PC-9 (cell line): ENCODE results near the gene C20orf202.

ENCODE experiments used
- EZH2 ChIP-seq: fragments of 200-600 bp; sonication (generic); IDR thresholded peaks from 2 replicates; pipeline ENCODE4 v1.8.0; 2017; ENCODE audit warnings: antibody characterized with exemption, low read depth
- TF ChIP-seq, protein P1 (sequence below): fragments of 200-600 bp; sonication (generic); conservative IDR thresholded peaks from 2 replicates; pipeline ENCODE4 v1.6.1; 2017; ENCODE audit warnings: mixed run types, antibody characterized with exemption, mild to moderate bottlenecking, moderate library complexity

GRCh38 chr20:1195226-1195625, 8.0 kb upstream of the C20orf202 start:
- TF ChIP-seq, protein P1, sequence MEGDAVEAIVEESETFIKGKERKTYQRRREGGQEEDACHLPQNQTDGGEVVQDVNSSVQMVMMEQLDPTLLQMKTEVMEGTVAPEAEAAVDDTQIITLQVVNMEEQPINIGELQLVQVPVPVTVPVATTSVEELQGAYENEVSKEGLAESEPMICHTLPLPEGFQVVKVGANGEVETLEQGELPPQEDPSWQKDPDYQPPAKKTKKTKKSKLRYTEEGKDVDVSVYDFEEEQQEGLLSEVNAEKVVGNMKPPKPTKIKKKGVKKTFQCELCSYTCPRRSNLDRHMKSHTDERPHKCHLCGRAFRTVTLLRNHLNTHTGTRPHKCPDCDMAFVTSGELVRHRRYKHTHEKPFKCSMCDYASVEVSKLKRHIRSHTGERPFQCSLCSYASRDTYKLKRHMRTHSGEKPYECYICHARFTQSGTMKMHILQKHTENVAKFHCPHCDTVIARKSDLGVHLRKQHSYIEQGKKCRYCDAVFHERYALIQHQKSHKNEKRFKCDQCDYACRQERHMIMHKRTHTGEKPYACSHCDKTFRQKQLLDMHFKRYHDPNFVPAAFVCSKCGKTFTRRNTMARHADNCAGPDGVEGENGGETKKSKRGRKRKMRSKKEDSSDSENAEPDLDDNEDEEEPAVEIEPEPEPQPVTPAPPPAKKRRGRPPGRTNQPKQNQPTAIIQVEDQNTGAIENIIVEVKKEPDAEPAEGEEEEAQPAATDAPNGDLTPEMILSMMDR = no peak
- TF ChIP-seq EZH2 = no peak
